Islet of Langerhans (tissue), 1 donor: ENCODE measurements around the gene RGS4.

Experiments used
- FAIRE-seq: peaks from one replicate; lab custom pipeline; 2011; peaks lifted over from hg19 to GRCh38; lab: Jason Lieb, UNC

Gene RGS4

DNA sequence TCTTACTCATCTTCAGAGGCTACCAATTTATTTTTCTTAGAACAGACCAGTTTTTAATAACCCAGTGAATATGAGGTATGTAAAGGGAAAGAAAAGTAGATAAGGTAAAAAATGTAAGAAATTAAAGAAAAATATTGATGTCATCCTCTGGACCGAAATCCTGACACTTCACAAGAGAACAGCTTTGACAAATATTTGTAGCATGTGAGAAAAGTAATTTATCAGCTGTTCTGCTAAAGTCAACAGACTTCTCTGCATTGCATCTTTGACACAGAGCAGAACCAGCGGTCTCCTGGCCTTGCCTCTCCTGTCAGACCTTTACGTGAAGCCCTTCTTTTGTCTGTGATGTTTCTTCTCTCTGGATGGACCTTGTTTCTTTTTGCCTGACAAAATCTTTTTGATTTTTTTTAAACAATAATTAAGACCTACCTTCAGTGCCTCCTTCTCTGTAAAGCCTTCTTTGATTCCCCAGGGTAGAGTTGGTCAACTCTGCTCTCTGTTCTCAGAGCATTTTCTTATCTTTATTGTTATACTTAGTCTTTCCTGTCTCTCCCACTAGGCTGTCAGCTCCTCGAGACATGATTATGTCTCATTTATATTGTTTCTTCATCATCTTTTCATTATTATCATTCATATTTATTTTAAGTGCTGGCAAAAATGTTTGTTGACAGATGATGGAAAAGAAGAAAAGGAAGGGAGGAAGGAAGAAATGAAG lies 35.4 kb downstream of the RGS4 start:
- FAIRE-seq = peak; percentile 21

DNA sequence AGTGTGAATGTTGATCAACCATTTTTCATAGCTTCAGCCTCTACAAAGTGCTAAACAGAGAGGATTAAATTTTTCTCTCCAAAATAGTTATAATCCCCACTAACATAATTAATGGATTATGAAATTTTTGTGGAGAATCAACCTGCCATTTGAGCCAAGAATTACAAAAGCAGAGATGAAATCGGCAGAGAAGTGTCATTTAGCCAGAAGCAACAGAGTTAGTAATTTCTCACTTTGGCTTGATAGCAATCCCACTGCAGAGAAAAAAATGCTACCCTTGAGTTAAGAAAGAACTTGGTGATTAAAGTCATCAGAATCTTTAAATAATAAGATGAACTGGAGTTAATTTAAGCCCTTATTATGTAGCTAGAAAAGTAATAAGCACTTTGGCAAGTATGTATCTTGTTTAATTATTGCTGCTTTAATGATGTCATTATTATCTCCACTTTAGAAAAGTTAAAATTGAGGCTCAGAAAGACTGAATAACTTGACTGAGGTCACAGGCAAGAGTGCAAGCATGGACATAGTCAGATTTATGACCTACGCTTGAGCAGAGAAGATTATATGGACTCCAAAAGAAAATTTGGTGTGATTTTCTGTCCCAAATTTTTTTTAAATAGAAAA lies 37.3 kb downstream of the RGS4 start:
- peak; percentile 30 for FAIRE-seq

- FAIRE-seq = no peak
Measured at GRCh38 chr1:163107655-163108054, 38.5 kb downstream of the RGS4 start.

GRCh38 chr1:163115887-163116286 lies 46.7 kb downstream of the RGS4 start:
- FAIRE-seq = peak; percentile 61

DNA sequence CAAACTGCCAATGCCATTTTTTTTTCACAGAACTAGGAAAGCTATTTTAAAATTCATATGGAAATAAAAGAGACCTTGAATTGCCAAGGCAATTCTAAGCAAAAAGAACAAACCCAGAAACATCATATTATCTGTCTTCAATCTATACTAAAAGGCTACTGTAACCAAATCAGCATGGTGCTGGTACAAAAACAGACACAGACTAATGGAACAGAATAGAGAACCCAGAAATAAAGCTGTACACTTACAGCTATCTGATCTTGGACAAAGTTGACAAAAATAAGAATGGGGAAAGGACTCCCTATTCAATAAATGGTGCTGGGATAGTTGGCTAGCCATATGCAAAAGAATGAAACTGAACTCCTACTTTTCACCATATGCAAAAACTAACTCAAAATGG lies 50.5 kb downstream of the RGS4 start:
- no peak for FAIRE-seq

GRCh38 chr1:163120372-163120771 lies 51.2 kb downstream of the RGS4 start:
- no peak for FAIRE-seq

DNA sequence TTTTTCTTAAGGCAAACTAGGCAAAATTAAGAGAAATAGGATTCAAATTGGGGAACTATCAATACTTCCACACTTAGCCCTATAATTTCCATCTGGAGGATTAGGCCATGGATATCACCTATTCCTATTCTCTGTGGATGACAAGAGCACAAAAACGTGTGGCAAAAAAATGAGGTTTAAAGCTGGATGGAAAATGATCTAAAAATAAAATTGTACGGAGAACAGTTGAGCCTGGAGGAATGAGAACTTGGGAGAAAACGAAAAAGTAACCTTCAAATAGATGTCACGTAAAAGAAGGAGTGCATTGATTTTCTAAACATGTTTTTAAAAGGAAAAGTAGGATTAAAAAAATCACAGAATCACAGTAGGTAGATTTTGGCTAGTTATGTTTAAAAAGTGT lies 55.7 kb downstream of the RGS4 start:
- no peak for FAIRE-seq
